GM19351 (cell line): ENCODE data around the gene POU2AF1.
"Not testable (repeated sequence)": the region's sequence is repeated elsewhere in the genome, so short reads cannot be mapped to it uniquely, and the experiment has no call there.

ENCODE experiments used
- ATAC-seq: cut with Tn5 transposase; IDR thresholded peaks from one replicate; pipeline ENCODE4 v1.9.1; 2021; ENCODE audit warnings: mild to moderate bottlenecking, moderate library complexity; ENCODE audit not compliant: unreplicated experiment

POU2AF1 gene

DNA sequence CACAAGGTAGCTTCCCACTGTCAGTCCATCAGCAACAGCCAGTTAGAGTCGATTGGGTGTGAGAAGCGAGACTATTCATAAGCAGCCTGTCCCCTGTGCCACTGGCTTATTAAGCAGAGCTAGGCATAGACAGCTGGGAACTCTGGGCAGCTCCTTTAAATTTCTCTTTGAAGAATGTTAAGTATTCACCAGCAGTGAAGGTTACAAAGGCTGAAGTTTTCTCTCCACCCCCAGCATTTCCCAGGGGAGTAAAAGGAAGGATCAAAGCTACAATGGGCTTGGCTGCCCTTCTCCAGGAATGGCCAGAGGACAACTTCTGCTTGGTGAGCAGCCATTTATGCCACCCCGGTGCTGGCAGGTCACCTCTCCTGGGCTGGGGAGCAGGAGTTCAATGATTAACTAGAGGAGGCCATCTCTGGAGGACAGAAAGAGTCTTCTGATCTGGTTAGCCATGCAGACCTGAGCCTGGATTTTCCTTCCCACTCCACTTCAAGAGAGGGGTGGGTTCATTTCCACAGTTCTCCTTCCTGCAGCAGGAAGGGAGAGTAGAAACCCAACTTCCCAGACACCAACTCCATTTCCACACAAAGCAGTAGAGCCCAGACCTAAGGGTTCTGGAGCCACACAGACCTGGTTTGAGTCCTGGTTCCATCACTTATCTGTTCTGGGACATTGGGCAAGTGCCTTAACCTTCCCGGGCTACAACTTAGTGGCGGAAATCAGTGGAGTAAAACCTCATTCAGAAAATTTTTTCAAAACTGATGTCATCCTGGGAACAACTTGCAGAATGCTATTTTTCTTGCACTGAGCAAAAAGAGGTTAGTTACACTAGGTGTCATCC, 58.1 kb downstream of the POU2AF1 start:
- ATAC-seq: no peak

DNA sequence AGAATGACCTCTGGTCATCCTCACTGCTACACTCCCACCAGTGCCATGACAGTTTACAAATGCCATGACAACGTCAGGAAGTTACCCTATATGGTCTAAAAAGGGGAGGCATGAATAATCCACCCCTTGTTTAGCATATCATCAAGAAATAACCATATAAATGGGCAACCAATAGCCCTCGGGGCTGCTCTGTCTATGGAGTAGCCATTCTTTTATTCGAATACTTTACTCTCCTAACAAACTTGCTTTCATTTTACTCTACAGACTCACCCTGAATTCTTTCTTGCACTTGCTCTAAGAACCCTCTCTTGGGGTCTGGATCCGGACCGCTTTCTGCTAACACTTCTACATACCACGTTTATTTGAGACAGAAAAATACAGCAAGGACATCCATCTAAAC, 58.9 kb downstream of the POU2AF1 start:
- not testable (repeated sequence) for ATAC-seq

DNA sequence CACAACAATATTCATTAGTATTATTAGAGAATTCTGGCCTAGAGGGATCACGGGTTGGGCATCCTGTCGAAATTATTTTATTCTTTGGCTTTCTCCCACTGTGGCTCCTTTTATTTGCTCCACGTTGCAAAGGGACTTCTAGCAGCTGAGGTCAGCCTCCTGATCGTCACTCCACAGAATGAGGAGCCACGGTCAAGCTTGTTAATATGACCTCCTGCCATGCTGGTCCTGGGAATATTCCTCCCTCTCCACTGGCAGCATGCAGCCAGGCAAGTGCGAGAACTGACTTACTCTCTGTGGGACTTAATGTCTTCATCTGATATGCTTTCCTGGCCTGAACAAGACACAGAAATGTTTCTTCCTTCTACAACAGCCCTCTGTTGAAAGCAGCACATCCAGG, 59.8 kb downstream of the POU2AF1 start:
- ATAC-seq: no peak

DNA sequence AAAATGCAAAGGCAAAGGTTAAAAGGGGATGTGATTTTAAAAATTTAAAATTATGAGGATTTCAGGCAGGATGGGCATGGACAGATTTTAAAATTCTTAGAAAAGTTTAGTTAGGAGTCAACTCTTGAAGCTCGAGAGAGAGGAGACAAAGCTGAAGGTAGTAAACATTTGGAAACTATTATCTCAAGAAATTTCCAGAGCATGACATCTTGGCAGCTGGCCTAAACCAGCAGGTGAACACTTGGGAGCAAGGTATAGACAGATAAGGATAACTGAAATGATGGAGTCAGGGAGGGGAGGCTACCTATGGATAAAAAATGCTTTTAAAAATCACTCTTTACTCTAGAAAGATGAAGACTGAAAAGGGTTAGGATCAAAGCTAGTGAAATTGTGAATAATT, 67.0 kb downstream of the POU2AF1 start:
- ATAC-seq: no peak

DNA sequence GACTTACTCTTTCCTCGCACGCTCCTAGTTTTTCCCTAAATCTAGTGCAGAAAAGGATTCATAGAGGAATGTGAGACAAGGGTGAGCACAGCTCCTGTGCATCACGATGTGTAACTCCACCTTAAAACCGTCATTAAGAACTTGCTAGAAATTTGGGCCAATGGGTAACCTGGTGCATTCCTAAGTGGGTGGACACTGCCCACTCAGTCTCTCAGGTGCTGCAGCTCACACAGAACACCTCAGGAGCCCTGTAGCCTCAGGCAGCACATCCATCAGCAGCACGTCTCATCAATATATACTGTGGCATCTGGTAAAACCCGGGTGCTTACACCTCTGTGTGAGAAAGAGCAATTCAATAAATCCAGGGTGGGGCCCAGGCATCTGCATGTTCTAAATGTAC, 68.4 kb downstream of the POU2AF1 start:
- ATAC-seq: no peak

DNA sequence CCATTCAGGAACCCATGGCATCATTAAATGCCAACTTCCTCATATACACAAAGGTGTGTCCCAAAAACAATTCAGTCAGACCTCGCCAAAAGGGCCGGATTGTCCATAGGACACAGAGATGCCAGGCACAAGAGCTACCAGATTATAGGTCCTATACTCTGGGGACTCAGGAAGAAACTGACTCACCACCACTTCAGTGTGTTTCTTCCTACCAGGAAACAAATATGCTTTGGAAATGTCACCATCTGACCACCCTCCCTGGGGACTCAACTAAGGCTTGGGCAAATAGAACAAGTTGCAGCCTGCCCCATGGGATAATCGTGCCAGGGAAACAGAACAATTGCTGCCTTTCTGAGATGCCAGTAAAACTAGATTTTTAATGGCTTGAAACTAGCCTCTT, 69.0 kb downstream of the POU2AF1 start:
- ATAC-seq: no peak

DNA sequence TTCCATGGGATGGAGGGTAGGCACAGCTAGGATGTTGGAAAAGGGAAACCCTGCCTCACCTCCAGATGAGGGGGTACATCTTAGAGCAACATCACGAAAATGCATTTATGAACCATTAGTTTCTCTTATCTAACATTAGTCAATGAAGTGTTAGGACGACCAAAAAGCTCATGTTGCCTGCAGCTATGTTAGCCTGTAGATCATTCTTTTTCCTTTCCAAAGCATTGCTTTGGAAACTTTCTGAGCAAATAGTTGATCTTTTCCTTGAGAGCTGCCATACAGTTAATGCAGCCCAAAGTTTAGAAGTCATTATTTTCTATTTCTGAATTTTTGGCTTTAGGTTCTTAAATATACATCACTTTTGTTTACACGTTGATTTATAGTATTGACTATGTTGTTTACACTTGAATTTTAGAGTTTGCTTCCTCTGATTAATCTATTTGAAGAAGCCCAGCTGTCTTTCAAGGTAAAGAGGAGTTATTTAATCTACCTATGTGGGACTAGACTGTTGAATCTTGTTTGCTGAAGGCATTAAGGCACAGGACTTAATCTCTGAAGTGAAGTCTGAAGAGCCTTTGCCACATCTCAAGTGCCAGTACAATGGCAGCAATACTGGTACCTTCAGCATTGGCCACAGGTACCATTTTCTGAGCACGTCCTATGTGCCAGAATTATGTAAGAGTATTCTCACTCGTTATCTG, 69.7 kb downstream of the POU2AF1 start:
- ATAC-seq: no peak

DNA sequence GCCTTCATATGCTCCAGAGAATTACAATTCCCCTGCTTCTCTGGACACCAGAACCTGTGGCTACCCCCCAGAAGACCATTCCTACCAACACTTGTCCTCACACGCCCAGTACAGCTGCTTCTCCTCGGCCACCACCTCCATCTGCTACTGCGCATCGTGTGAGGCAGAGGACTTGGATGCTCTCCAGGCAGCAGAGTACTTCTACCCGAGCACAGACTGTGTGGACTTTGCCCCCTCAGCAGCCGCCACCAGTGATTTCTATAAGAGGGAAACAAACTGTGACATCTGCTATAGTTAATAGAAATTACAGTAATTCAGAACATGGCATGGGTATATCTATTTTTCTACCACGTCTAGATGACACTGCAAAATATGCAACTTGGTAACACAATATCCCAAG, 70.9 kb downstream of the POU2AF1 start:
- no peak for ATAC-seq

DNA sequence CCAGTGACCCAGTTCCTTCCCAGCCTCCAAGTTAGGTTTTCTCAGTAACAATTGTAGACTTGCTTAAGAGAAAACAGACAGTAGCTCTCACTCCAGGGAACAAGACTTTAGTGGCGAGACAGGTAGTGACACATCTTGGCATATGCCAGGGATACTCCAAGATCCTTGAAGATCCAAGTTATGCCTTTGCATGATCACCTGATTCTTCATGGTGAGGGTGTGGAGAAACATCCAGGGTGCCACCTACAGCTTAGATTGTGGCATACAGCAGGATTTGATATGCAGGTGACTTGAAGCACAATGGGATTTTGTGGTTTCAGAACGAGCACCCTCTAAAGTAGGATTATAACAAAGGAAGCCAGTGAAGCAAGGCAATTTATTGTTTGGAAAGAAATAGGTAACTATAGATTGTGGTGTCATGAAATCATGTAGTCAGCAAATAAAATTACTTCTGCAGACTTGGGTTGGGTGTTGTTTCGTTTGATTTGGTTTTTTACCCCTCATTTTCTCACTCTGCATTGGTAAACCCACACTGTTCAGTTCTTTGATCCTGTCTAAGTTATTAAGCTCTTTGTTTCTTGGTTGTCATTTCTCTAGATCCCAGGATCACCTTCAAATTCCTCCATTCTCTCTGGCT, 71.5 kb downstream of the POU2AF1 start:
- no peak for ATAC-seq

DNA sequence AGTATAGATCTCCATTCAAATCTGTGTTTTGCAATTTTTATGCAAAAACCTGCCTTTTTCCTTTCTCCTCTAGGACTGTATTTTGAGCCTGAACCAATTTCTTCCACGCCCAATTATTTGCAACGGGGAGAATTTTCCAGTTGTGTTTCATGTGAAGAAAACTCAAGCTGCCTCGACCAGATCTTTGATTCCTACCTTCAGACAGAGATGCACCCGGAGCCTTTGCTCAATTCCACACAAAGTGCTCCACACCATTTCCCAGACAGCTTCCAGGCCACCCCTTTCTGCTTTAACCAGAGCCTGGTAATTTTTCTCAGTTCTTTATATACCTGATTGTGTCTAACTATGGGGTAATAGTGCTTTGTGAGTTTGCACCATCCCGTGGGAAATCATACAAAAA, 72.8 kb downstream of the POU2AF1 start:
- ATAC-seq: no peak

DNA sequence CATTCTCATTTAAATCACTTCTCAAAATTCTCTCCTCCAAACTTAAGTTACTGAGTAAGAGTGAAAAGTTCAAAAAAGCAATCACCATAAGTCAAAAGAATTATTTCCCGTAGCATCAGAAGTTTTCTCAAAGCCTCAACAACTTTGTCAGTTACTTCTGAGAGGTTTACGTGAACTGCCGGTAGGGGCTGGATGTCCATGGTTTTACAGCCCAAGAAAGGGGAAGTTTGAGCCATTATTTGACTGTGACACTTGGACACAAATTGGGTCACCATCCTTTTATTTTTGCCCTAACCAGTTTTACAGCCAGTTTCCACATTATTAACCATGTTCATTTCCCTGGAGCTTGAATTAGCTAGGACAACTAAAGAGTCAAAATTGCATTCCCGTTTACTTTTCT, 73.2 kb downstream of the POU2AF1 start:
- ATAC-seq: no peak

DNA sequence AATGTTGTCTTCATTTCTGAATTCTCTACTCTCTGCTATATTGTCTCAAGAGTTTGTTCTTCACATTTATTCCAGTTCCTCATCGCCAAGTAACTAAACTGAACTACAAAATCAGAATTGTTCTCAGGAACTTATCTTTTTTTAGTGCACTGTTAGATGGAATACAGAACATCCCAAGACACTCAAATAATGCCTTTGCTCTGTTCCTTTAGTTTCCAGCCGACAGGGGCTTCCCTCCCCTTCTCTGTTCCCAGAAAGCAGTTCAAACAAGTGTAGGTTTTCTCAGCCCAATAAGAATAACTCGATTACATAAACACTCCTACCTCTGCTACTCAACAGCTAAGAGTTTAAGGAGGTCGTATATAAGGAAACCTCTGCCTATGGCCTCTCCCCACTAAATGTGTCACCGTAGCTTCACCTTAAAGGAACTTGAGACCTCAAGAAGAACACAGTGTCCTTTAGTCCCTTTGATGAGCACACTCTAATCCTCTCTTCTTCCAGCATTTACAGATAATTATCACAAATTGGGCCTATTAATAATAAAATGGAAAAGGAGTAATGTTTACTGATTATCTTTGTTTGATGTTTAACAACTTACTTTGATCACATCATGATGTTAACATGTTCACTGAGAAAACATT, 73.8 kb downstream of the POU2AF1 start:
- no peak for ATAC-seq

DNA sequence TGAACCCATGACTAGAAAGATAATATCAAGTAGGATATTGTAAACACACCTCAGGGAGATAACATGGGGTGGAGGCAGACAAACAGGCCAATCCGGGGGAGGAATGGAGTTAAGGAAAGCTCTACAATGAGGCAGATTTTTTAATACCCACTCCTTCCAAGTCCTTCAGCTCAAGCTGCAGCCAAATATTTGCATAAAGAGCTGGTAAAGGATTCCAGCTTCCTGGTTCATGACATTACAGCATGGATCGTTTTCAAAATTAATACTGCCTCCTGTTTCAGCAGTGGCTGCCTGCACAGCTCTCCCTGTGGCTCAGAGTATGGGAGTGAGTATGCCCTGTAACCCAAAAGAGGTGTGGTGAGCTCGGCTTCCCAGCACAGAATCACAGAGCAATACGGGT, 75.6 kb downstream of the POU2AF1 start:
- ATAC-seq: no peak

DNA sequence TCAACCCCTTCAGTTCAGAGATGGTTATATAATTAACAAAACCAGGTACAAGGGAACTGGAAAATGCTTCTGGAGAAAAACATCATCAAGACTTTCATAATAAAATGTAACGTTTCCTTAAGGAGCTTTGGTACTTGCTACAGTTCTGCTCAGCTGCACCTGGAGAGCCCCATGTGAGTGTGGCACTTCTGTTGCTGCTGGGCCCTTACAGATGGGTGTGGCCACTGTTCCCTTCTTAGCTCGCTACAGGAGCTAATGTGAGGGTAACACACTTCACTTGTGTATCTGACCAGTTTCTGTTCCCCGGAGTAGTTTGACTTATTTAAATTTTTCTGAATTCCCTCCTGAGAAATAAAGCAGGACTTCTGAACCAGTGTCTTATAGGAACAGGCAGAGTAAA, 76.8 kb downstream of the POU2AF1 start:
- no peak for ATAC-seq
